ENCODE results near the gene HOXB2.

GRCh38 chr17:48589831-48590606 lies 45.1 kb upstream of the HOXB2 start, which contains the start of gene HOXB3:
- TF ChIP-seq JUN (IDR thresholded peaks at IDR 0.05; ENCODE audit: low read depth, low read length) (no peak), HDAC2 (IDR thresholded peaks at IDR 0.05; ENCODE audit: borderline replicate concordance in 1 of 2, low read depth in 2 of 2, low read length in 2 of 2) (no peak), MAX (IDR thresholded peaks at IDR 0.05) (no peak), CHD2 (IDR thresholded peaks at IDR 0.05; ENCODE audit: low read length) (no peak), ZNF274 (IDR thresholded peaks at IDR 0.05; ENCODE audit: borderline replicate concordance, extremely low read depth, low read length) (no peak), CHD1 (IDR thresholded peaks at IDR 0.05; ENCODE audit: low read depth, low read length) (no peak), CTCF (IDR thresholded peaks at IDR 0.05; ENCODE audit: control extremely low read depth in 1 of 3, insufficient read depth in 1 of 3, low read depth in 1 of 3, low read length in 3 of 3) (no peak), CEBPB (IDR thresholded peaks at IDR 0.05; ENCODE audit: low read depth, low read length) (no peak), EP300 (IDR thresholded peaks at IDR 0.05; ENCODE audit: borderline replicate concordance in 1 of 2, low read depth in 2 of 2, low read length in 2 of 2) (no peak), CREB1 (IDR thresholded peaks at IDR 0.05) (no peak), POLR2A (IDR thresholded peaks at IDR 0.05; ENCODE audit: control extremely low read depth in 1 of 2, low read depth in 2 of 2, low read length in 2 of 2) (no peak)
